GM15510 (cell line): ENCODE measurements around the gene SNX20.

Experiments
- POLR2A ChIP-seq: IDR thresholded peaks from 3 replicates; pipeline ENCODE4 v1.6.1; 2011; ENCODE audit warnings: borderline replicate concordance; ENCODE audit not compliant: insufficient read length; ENCODE audit errors: extremely low read depth

SNX20 gene

DNA sequence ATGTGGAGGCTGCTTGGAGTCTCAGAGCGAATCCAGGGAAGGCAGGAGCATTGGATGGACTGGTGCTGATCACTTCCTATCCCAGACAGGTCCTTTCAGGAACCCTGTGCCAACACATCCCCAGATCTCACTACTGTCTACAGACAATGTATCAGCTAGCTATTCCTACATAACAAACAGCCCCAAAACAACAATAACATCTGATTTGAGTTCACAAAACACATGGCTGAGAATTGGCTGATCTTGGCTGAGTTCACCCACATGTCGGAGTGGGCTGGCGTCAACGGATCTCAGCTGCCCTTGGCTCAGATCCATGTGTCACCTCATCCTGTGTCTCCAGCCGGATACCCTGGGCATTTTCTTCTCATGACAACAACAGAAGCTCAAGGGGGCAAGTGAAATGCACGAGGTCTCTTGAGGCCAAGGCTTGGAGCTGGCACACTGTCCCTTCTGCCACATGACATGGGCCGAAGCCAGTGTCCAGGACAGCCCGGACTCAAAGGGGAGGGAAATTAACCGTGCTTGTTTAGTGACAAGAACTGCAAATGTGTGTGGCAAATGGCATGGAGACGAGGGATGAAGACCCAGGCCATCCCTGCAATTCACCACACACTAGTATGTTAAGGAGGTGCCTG is 18.7 kb downstream of the SNX20 start:
- no peak for TF ChIP-seq POLR2A

DNA sequence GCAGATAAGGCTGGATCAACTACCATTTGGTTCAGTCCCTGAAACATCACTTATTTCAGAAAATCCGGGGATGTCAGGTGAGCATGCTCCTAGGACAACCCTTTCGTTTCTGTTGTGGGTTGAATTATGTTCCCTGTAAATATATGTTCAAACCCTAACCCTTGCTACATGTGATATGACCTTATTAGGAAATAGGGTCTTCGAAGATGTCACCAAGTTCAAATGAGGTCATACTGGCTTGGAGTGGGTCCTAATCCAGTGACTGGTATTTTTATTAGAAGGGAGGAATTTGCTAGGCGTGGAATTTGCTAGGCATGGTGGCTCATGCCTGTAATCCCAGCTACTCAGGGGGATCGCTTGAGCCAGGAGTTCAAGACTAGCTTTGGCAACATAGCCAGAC is 21.3 kb downstream of the SNX20 start:
- TF ChIP-seq POLR2A, result no peak

DNA sequence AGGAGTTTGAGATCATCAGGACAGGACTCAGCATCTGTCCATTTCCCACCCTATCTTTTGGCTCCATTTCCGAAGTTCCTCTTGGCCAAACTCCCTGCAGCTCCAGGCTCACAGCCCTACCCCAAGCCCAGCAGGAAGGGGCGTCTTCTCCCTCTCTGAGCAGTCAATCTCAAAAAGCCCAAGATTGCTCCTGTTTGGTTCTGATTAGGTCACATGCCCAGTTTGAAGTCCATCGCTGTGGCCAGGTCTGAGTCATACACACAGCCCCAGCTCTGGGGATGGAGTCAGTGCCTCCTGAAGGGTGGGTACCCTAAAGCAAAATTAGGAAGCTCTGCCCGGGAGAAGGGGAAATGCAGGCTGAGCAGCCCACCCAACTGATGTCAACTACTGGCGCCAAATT is 23.9 kb downstream of the SNX20 start:
- no peak for TF ChIP-seq POLR2A

DNA sequence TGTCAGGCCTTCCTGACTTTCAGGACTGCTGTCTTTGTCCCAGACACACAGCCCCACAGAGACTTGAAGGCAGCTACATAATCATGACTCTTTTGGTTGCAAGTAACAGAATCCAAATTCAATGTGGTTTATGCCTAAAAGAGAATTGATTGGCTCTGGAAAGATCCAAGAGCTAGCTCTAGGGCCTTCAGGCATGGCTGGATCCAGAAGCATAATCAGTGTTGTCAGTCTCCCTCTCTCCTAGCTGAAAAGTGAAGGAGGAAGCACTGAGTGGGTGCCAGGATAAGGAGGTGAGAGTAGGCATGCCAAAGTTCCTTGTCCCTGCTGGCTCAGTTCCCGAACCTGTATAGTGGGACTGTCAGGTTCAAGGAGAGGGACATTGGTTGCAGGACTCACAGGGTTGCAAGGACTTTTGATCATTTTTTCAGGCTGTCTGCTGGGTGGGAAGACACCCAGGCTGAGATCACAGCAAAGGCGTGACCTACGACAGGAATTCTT is 25.5 kb downstream of the SNX20 start:
- TF ChIP-seq POLR2A, result no peak

DNA sequence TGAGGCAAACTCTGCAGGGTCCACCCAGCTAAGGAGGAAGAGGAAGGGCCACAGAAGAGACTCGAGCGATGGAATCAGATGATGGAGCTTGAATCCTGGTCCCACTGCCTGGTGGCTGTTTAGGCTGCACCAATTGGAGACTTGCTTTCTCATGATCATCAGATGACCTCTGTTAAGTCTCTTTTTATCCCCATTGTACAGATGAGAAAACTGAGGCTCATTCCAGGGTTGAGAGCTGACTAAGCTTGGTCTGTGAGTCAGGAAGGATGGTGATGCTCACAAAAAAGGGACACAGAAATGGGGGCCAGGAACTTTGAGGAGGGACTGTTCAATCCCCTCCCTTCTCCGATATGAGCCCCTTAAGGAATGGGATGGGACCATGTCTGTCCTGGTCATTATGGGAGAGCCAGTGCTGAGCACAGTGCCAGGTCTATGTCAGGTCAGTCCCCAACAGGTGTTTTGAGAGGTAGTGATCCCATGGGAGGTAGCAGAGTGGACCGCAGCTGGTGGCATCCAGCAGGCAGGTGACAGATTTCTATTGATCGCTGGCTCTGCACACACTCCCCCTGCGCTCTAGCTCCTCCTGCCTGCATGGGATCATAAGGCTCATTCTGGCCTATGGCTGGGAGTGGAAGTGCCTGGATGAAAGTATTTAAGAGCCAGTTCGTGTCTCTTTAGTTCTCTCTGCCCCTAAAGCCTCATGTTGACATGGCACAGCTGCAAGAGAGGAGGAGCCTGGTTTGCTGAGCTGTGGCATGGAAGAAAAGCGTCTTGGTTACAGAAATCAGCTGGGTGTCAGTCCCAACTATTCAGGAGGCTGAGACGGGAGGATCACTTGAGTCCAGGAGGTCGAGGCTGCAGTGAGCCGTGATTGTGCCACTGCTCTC is 27.2 kb downstream of the SNX20 start:
- TF ChIP-seq POLR2A, result no peak

DNA sequence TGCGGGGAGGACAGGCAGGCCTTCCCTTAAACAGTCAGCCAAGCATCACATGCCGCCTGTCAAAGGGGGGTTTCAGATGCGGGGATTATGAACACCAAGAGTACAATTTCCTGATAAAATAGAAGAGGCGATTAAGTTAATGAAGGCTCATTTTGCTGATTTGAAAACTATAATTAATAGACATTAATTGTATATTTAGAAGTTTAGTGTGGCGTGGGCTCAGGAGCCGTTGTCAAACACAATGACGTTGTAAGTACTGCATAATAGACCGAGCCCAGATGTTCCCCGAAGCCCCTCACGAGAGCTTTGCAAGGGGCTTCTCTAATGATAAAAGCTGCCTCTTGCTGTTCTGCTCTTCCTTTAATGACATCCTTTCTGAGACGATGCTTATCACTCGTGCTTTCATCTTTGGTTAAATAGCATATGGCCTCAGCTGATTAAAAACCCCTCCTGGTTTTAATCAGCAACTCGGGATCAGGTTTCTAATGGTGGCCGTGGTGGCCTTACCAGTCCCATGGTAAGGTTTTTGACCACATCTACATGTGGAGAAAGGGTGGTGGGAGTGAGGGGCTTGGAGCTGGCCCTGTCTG is 28.2 kb downstream of the SNX20 start:
- no peak for TF ChIP-seq POLR2A

DNA sequence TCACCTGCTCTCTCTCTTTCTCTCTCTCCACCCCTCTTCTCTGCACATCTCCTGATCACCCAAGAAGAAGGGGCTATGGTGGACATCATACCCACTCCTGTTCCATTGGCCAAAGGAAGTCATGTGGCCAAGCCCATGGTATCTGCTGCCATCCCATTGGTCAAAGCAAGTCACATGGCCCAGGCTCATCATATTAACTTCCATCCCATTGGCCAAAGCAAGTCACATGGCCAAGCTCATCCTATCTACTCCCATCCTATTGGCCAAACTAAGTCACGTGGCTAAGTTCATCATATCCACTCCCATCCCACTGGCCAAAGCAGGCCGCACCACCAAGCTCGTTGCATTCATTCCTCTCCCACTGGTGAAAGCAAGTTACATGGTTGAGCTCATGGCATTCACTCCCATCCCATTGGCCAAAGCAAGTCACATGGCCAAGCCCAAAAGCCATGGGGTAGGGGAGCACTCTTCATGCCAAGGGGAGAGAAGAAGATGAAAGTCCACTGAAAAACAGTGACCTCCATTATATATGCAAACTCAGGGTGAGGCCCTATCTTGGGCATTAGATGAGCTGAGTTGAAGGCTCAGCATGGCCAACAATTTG is 29.2 kb downstream of the SNX20 start:
- no peak for TF ChIP-seq POLR2A

DNA sequence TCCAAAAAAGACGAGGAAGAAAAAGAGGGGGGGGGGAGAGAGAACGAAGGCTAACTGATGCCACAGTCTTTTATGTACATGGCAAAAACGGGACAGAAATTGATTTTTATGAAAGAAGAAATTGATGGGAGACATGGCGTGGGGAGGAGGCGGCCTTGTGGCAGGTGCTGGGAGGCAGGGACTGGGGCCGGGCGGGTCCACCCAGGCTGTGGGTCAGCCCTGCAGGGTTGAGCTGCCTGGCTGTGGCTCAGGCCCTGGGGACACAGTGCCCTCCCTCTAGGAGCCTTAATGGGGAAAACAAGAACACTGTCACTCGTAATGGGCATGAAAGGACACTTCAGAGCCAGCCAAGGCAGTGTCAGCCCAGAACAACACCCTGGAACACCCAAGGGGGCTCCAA is 34.8 kb downstream of the SNX20 start:
- no peak for TF ChIP-seq POLR2A

DNA sequence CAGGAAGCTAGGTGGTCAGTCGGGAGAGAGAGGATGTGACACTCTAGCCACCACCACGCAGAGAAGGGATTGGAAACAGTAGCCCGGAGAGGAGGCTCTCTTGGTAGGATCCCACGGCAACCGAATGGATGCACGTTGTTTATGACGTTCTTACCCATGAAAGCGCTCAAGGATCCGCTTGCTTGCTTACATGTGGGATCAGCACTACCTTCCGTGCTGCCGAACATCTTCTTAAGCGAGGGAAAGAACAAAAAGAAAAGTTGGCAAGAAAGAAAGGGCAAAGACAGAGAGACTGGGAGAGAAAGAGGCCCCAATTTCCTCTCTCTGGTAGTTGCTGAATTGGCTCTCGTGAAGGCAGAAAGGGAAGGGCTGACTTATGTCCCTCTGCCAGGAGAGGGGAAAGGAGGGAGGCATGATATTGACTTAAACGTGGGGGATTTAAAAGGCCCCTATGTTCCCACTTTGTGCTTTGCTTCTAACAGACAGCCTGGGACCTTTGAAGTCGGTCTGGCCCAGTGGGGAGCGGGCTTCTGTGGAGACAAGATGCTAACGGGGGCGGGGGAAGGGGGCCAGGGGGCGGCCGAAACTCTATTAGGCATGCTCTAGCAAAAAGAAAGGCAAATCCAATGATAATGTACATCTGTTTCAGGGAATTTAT is 35.4 kb downstream of the SNX20 start:
- no peak for TF ChIP-seq POLR2A

DNA sequence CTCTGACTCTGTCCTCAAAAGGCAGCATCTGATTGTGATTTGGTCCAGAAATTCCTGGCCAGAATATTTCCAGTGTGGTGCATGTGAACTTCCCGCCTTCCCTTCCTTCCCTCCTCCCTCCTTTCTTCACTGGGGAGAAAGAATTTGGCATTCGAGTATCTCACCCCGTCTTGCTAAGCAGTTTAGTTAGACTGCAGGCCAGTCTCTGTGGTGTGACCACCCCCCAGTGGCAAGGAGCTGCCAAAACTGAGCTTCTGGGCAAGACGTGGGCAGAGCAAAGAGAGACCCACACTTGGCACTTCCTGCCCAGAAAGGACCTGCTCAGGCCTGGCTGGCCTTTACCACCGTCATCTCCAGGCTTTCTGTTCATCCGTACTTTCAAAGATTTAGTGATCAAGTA is 36.4 kb downstream of the SNX20 start:
- no peak for TF ChIP-seq POLR2A

DNA sequence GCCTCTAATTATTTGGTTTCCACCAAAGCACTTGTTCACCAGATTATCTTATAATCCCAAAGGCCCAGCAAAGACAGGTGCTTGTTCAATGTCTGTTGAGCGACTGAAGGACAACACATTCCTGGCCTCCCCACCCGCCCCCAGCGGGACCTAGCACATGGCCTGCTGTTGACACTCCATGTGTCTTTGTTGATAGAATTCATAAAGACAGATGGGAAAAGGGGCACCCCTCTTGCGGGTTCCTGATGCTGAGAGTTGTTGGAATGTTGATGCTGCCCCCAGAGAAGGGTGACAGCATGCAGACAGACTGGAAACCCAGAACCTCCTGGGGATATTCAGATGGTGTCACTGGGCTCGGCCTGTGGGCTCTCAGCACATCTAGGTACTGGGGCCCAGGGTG is 36.9 kb downstream of the SNX20 start:
- no peak for TF ChIP-seq POLR2A

DNA sequence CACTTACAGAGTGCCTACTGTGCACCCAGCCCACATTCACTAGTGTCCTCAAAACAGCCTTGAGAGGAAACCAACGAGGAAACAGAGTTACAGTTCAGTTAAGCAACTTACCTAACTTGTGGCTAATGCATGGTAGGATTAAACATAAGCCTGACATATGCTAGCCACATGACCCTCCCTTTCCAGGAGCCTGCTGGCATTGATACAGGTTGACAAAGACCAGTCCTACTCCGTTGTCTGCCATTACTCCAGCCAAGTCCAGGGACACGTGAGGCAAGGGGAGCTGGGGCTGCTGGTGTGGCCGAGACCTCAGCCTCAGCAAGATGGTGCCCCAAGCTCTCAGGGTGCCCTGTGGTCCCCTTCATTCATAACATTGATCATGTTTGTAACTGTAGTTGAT is 37.9 kb downstream of the SNX20 start:
- no peak for TF ChIP-seq POLR2A

DNA sequence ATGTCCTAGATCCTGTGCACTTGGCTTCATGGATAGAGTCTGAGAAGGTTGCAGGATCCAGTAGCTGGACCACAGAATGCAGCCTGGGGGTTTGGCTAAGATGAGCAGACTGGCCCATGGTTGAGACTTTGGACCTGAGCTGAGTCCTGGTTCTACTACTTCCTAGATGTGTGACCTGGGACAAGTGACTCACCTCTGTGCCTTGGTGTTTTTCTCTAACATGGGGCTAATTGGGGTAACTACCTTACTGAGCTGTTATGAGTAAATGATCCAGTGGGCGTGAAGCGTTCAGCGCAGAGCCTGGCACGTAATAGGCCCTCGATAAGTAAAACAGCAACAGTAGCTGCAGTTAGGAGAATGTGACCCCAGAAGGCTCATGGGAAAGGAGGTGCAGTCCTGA is 38.8 kb downstream of the SNX20 start:
- no peak for TF ChIP-seq POLR2A

DNA sequence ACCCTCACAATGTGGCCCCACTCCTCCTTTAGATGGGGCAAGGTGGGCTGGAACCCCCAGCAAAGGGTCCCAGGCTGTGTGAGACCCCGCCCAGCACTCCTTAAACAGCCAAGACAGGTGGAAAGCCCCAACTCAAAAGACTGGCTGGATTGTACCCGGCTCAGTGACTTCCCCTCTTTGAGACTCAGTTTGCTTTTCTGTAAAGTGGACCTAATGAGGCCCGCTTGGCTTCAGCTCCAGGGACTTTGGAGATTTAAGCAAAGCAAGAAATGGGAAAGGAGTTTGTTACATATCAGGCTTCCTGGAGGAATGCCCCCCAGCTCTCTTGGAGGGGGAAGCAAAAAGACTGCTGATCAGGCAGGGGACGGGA is 39.3 kb downstream of the SNX20 start:
- no peak for TF ChIP-seq POLR2A
